Esophagus muscularis mucosa (tissue), 4 donors: ENCODE measurements around the gene PC. TPM values are rescaled to one million over a fixed set of nuclear protein-coding genes. Genes with fewer than 3 reads are reported as not detected.

Experiments used
- DNase-seq: peaks from one replicate; pipeline ENCODE4 v3.0.0-alpha.2; 2017; ENCODE audit errors: extremely low spot score
- H3K27ac ChIP-seq, 4 donors: fragments of 200-600 bp; sonication (generic); replicated peaks in 1 of 4; 1 replicate in 3 of 4; 2 replicates in 1 of 4; pipeline ENCODE4 v1.5.1; 2016 to 2019; ENCODE audit warnings: mild to moderate bottlenecking in 1 of 4
- H3K27me3 ChIP-seq, 4 donors: fragments of 200-600 bp; sonication (generic); one replicate each; pipeline versions ENCODE4 v1.5.1 to v1.6.0; 2016 to 2019
- H3K36me3 ChIP-seq, 4 donors: fragments of 200-600 bp; sonication (generic); one replicate each; pipeline ENCODE4 v1.5.1; 2016 to 2019
- H3K4me1 ChIP-seq, 4 donors: fragments of 200-600 bp; sonication (generic); one replicate each; pipeline ENCODE4 v1.5.1; 2016 to 2019
- H3K4me3 ChIP-seq, 4 donors: fragments of 200-600 bp; sonication (generic); 1 replicate in 2 of 4; 2 replicates in 2 of 4; pipeline ENCODE4 v1.5.1; 2016 to 2019; ENCODE audit warnings: mild to moderate bottlenecking in 4 of 4, moderate library complexity in 1 of 4
- H3K9me3 ChIP-seq, 4 donors: fragments of 200-600 bp; sonication (generic); 1 replicate in 3 of 4; 2 replicates in 1 of 4; pipeline ENCODE4 v1.5.1; 2016 to 2019
- EP300 ChIP-seq: sonication (generic); formaldehyde crosslinking; IDR thresholded peaks from one replicate; pipeline ENCODE4 v1.6.1; 2017; ENCODE audit warnings: antibody characterized with exemption
- POLR2A ChIP-seq: fragments of 450-650 bp; IDR thresholded peaks from one replicate; pipeline ENCODE4 v1.6.1; 2017; ENCODE audit warnings: antibody characterized with exemption, moderate library complexity, mild to moderate bottlenecking, low read depth
- POLR2AphosphoS5 ChIP-seq, 2 donors: sonication (generic); formaldehyde crosslinking; IDR thresholded peaks; one replicate each; pipeline ENCODE4 v1.6.1; 2017; ENCODE audit warnings: antibody characterized with exemption in 2 of 2
- WGBS: methylation state at CpG from one replicate; pipeline ENCODE4 v1.1.5; 2018; 5-methylcytosine and 5-hydroxymethylcytosine counted together
- intact Hi-C: fragments of 100-400 bp; cut with DNase I; formaldehyde crosslinking; loops from one replicate; pipeline ENCODE4 v1.15.1; 2023
- total RNA-seq, 4 donors: library from RNA; depleted of rRNA; stranded (reverse); fragments of >200 nt; gene quantifications; one replicate each; pipeline versions ENCODE4 v1.1.0 to v1.2.1, GENCODE V29; 2016
- TF ChIP-seq, protein P1 (sequence below), 3 experiments: fragments of 200-600 bp in 2 of 3; fragments of 450-650 bp in 1 of 3; sonication (generic) in 2 of 3; IDR thresholded peaks; one replicate each; pipeline ENCODE4 v1.5.1; 2017 to 2019; ENCODE audit warnings: antibody characterized with exemption in 3 of 3, mild to moderate bottlenecking in 2 of 3, moderate library complexity in 1 of 3

Gene PC
- total RNA-seq, 4 donors from 2014 or later = 2.1 to 5.5 (median 5.1) TPM

DNA sequence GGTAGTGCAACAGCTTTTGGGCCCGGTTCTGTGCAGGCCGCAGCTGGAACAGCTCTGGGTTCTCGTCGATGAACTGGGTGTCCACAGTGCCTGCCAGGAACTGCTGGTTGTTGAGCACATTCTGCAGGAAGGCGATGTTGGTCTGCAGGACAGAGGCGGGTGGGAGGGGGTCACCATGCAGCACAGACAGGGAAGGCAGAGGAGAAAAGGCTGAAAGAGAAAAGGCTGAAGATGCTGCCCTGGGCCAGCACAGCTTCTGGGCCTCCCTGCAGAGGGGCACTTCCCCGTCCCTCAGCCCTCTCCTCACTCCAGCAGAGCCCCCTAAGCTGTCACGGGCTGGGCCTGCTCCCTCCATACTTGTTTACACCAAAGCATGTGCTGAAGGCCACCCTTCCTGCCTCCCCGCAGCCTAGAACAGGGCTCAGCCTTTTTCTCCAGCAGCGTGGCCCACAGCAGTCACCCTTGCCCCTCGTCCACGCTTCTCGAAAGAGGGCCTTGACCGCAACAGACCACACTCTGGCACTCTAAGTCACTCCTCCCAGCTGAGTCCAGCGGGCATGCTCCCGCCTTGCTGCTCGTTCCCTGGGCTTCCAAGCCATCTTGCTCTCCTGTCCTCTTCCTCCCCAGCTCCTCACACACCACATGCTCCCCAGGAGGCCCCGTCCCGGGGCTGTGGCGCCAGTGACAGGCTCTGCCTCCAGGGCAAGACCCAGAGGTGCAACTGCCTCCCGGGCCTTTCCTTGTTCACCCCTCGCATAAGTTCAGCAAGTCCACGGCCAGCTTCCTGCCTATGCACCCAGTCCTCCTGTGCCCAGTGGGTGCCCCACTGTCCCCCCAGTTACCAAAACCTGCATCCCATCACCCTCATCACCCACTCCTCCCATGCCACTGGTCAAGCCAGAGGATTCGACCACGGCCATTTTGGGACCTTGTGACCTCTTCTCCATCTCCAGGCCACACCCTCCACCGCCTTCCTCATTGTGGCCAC, 104.6 kb downstream of the PC start:
- H3K27ac ChIP-seq = no peak overlapping the region
- WGBS = 91% methylated on average over 26 of the region's 26 CpGs
- H3K9me3 ChIP-seq = no peaks in the 10 kb centered on the region
- TF ChIP-seq, protein P1, sequence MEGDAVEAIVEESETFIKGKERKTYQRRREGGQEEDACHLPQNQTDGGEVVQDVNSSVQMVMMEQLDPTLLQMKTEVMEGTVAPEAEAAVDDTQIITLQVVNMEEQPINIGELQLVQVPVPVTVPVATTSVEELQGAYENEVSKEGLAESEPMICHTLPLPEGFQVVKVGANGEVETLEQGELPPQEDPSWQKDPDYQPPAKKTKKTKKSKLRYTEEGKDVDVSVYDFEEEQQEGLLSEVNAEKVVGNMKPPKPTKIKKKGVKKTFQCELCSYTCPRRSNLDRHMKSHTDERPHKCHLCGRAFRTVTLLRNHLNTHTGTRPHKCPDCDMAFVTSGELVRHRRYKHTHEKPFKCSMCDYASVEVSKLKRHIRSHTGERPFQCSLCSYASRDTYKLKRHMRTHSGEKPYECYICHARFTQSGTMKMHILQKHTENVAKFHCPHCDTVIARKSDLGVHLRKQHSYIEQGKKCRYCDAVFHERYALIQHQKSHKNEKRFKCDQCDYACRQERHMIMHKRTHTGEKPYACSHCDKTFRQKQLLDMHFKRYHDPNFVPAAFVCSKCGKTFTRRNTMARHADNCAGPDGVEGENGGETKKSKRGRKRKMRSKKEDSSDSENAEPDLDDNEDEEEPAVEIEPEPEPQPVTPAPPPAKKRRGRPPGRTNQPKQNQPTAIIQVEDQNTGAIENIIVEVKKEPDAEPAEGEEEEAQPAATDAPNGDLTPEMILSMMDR (IDR thresholded peaks at IDR 0.05) = no peak
- TF ChIP-seq POLR2A = no peak
- TF ChIP-seq EP300 = no peak
- TF ChIP-seq POLR2AphosphoS5 (IDR thresholded peaks at IDR 0.05) = no peak
- H3K4me1 ChIP-seq = peaks cover 6 to 27% (median 17%) of the 10 kb centered on the region in 4 donors
- H3K4me3 ChIP-seq = no peak overlapping the region
- no peak for DNase-seq
- intact Hi-C loops = loop anchor here (10.0 kb wide), 1 partner anchor 509 kb away; the partner anchor contains the start of genes B4GAT1 and BRMS1
- no peaks in the 10 kb centered on the region for H3K27me3 ChIP-seq
- peaks cover 0 to 26% (median 12%) of the 10 kb centered on the region in 4 donors for H3K36me3 ChIP-seq

DNA sequence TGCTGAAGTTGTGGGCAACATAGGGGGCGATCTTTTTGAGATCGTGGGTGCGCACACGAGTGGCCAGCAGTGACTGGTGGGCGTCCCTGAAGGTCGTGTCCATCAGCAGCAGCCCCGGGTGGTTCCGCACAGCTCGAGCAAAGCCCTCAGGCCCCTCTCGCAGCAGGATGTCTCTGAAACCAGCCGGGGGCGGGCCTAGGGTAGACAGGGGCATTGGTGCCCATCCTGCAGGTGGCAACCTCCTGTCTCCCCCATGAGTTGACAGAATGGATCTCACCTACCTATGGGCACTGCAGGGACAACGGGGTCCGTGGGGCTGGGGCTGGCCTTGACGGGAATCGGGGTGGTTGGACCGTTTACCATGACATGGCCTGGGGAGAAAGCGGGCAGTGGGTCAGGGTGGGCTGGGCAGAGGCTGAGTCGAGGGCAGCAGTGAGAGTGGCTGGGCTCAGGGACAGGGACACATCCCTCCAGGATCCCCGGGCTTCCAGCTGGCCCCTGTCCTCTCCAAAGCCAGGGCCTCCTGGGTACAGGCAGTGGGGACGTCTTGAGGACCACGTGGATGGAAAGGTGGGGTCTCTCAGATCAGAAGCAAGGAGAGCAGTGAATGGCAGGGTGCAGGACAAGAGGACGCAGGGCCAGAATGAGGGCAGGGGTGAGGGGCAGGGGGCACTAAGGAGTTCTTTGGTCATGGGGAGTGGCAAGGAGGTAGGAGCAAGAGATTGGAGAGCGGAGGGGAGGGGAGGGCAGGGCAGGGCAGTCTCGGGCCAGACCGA, 105.5 kb downstream of the PC start:
- no peaks in the 10 kb centered on the region for H3K27me3 ChIP-seq
- H3K9me3 ChIP-seq = no peaks in the 10 kb centered on the region
- TF ChIP-seq POLR2AphosphoS5 (IDR thresholded peaks at IDR 0.05) = no peak
- TF ChIP-seq, protein P1 (IDR thresholded peaks at IDR 0.05) = no peak
- no peak for TF ChIP-seq EP300
- TF ChIP-seq POLR2A = no peak
- WGBS = 93% methylated on average over 23 of the region's 26 CpGs
- DNase-seq = no peak
- intact Hi-C loops = loop anchor here (10.0 kb wide), 1 partner anchor 508 kb away; the partner anchor contains the start of genes B4GAT1 and BRMS1
- H3K36me3 ChIP-seq = peaks cover 5 to 29% (median 16%) of the 10 kb centered on the region in 4 donors
- H3K4me1 ChIP-seq = peaks cover 6 to 19% (median 15%) of the 10 kb centered on the region in 4 donors
- H3K27ac ChIP-seq = no peak overlapping the region
- no peak overlapping the region for H3K4me3 ChIP-seq

GRCh38 chr11:66851698-66852465, 106.3 kb downstream of the PC start:
- DNase-seq = no peak
- TF ChIP-seq POLR2A (no peak), EP300 (no peak), POLR2AphosphoS5 (IDR thresholded peaks at IDR 0.05) (no peak)
- TF ChIP-seq, protein P1 (IDR thresholded peaks at IDR 0.05) = no peak
- peaks cover 6 to 12% (median 9%) of the 10 kb centered on the region in 4 donors for H3K4me1 ChIP-seq
- 78% methylated on average over 21 of the region's 26 CpGs for WGBS
- H3K9me3 ChIP-seq = no peaks in the 10 kb centered on the region
- no peak overlapping the region for H3K4me3 ChIP-seq
- no peaks in the 10 kb centered on the region for H3K27me3 ChIP-seq
- no peak overlapping the region for H3K27ac ChIP-seq
- intact Hi-C loops = loop anchor here (10.0 kb wide), 1 partner anchor 507 kb away; the partner anchor contains the start of genes B4GAT1 and BRMS1
- peaks cover 6 to 37% (median 22%) of the 10 kb centered on the region in 4 donors for H3K36me3 ChIP-seq

DNA sequence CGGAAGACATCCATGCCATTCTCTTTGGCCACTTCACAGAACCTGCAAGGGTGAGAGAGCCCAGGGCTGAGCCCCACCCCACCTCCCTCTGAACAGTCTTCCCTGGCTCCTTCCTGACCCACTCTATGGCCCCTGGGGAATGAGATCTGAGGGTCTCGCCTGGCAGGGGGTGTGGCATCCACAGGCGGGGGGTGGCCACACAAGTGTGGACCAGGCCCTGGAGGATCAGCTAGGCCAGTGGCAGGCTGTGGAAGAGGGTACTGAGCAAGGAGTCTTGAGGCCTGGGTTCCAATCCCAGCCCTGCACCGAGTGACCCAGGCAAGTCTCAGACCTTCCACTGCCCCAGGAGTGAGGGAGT, 107.0 kb downstream of the PC start:
- 92% methylated on average over 3 of the region's 4 CpGs for WGBS
- TF ChIP-seq POLR2A (no peak), EP300 (no peak), POLR2AphosphoS5 (IDR thresholded peaks at IDR 0.05) (no peak)
- TF ChIP-seq, protein P1 (IDR thresholded peaks at IDR 0.05) = no peak
- intact Hi-C loops = loop anchor here (10.0 kb wide), 1 partner anchor 506 kb away; the partner anchor contains the start of genes B4GAT1 and BRMS1
- no peak for DNase-seq
- peaks cover 6 to 12% (median 9%) of the 10 kb centered on the region in 4 donors for H3K4me1 ChIP-seq
- H3K27me3 ChIP-seq = no peaks in the 10 kb centered on the region
- no peak overlapping the region for H3K4me3 ChIP-seq
- H3K36me3 ChIP-seq = peaks cover 6 to 44% (median 28%) of the 10 kb centered on the region in 4 donors
- H3K9me3 ChIP-seq = no peaks in the 10 kb centered on the region
- no peak overlapping the region for H3K27ac ChIP-seq
